GM23338 (cell line): ENCODE measurements around the gene DXO. TPM values are rescaled to one million over a fixed set of nuclear protein-coding genes. Genes with fewer than 3 reads are reported as not detected.

Experiments used
- ATAC-seq: fragments of 200-7000 bp; cut with Tn5 transposase; 3 replicates; pipeline ENCODE4 v1.9.1; 2020
- DNase-seq: peaks from one replicate; pipeline ENCODE4 v3.0.0-alpha.2; 2015; ENCODE audit warnings: low spot score
- H2AFZ ChIP-seq: fragments of 200-600 bp; sonication (generic); 2 replicates; pipeline ENCODE4 v1.8.0; 2016; ENCODE audit warnings: antibody characterized with exemption, mild to moderate bottlenecking, moderate library complexity
- H3F3A ChIP-seq: fragments of 200-600 bp; sonication (generic); replicated peaks from 2 replicates; pipeline ENCODE4 v1.8.0; 2017; ENCODE audit warnings: antibody characterized with exemption, mixed run types, low read depth
- H3K27ac ChIP-seq: fragments of 200-600 bp; sonication (generic); 2 replicates; pipeline ENCODE4 v1.6.1; 2016; ENCODE audit warnings: low read depth
- H3K27me3 ChIP-seq: fragments of 200-600 bp; sonication (generic); 2 replicates; pipeline ENCODE4 v1.8.0; 2016; ENCODE audit warnings: mild to moderate bottlenecking, mixed run types, moderate library complexity; ENCODE audit not compliant: insufficient read depth
- H3K36me3 ChIP-seq: fragments of 200-600 bp; sonication (generic); 2 replicates; pipeline ENCODE4 v1.8.0; 2016; ENCODE audit warnings: mild to moderate bottlenecking; ENCODE audit not compliant: insufficient read depth
- H3K4me1 ChIP-seq: fragments of 200-600 bp; sonication (generic); 2 replicates; pipeline ENCODE4 v1.8.0; 2016; ENCODE audit warnings: mild to moderate bottlenecking, moderate library complexity; ENCODE audit not compliant: insufficient read depth
- H3K4me2 ChIP-seq: fragments of 200-600 bp; sonication (generic); 2 replicates; pipeline ENCODE4 v1.7.1; 2017; ENCODE audit warnings: mixed run types
- H3K4me3 ChIP-seq: fragments of 200-600 bp; sonication (generic); 2 replicates; pipeline ENCODE4 v1.6.1; 2016; ENCODE audit warnings: mixed run types
- H3K79me2 ChIP-seq: fragments of 200-600 bp; sonication (generic); replicated peaks from 2 replicates; pipeline ENCODE4 v1.8.0; 2017; ENCODE audit warnings: mild to moderate bottlenecking; ENCODE audit not compliant: insufficient read depth
- H3K9me2 ChIP-seq: fragments of 200-600 bp; sonication (generic); 2 replicates; pipeline ENCODE4 v1.8.0; 2017; ENCODE audit not compliant: insufficient read depth
- H4K20me1 ChIP-seq: fragments of 200-600 bp; sonication (generic); replicated peaks from 2 replicates; pipeline ENCODE4 v1.8.0; 2017; ENCODE audit warnings: mild to moderate bottlenecking; ENCODE audit not compliant: insufficient read depth
- H3K27ac Mint-ChIP-seq: 2 replicates; pipeline ENCODE4 v1.8.0; 2020; ENCODE audit warnings: inconsistent platforms, mild to moderate bottlenecking, moderate library complexity, mixed read lengths
- H3K27me3 Mint-ChIP-seq: 3 replicates; pipeline ENCODE4 v1.8.0; 2022; ENCODE audit warnings: low read depth, mild to moderate bottlenecking, moderate library complexity, mixed read lengths, inconsistent platforms; ENCODE audit not compliant: insufficient read depth, poor library complexity
- H3K36me3 Mint-ChIP-seq: 3 replicates; pipeline ENCODE4 v1.8.0; 2021; ENCODE audit warnings: low read depth, mild to moderate bottlenecking, inconsistent platforms, moderate library complexity, mixed read lengths
- H3K4me1 Mint-ChIP-seq: 3 replicates; pipeline ENCODE4 v1.8.0; 2020; ENCODE audit warnings: mild to moderate bottlenecking, inconsistent platforms, mixed read lengths
- H3K4me3 Mint-ChIP-seq: 3 replicates; pipeline ENCODE4 v1.8.0; 2021; ENCODE audit warnings: moderate library complexity, mild to moderate bottlenecking, inconsistent platforms, mixed read lengths
- H3K9me3 Mint-ChIP-seq: 3 replicates; pipeline ENCODE4 v1.8.0; 2020; ENCODE audit warnings: moderate library complexity, mild to moderate bottlenecking, inconsistent platforms, mixed read lengths
- CREB1 ChIP-seq: fragments of 250-450 bp; sonication (Bioruptor Pico); IDR thresholded peaks from 2 replicates; pipeline ENCODE4 v1.5.0; 2020; ENCODE audit warnings: low read depth, mild to moderate bottlenecking, moderate library complexity
- EZH2 ChIP-seq: fragments of 200-600 bp; sonication (generic); IDR thresholded peaks from one replicate; pipeline ENCODE4 v1.8.0; 2017; ENCODE audit warnings: antibody characterized with exemption, mild to moderate bottlenecking, low read depth; ENCODE audit not compliant: unreplicated experiment
- POLR2AphosphoS5 ChIP-seq: IDR thresholded peaks from 2 replicates; pipeline ENCODE4 v1.6.1; 2016; ENCODE audit warnings: antibody characterized with exemption, low read depth
- REST ChIP-seq: IDR thresholded peaks from one replicate; pipeline ENCODE4 v1.6.1; 2018; ENCODE audit warnings: antibody characterized with exemption; ENCODE audit not compliant: unreplicated experiment
- STAT1 ChIP-seq: IDR thresholded peaks from one replicate; pipeline ENCODE4 v1.6.1; 2016; ENCODE audit warnings: antibody characterized with exemption; ENCODE audit not compliant: unreplicated experiment
- ZNF462 ChIP-seq: fragments of 250-450 bp; sonication (Bioruptor Pico); IDR thresholded peaks from 2 replicates; pipeline ENCODE4 v1.5.0; 2020; ENCODE audit warnings: mild to moderate bottlenecking, moderate library complexity
- polyA plus RNA-seq: library from polyadenylated mRNA; unstranded; fragments of >200 nt; fragmentation: Nextera tagmentation; extraction: Ambion mirVana; gene quantifications from 2 replicates; pipeline ENCODE4 v1.2.1, GENCODE V29; 2016
- total RNA-seq: library from RNA; depleted of rRNA; stranded (reverse); fragments of >200 nt; shearing (Covaris generic); gene quantifications from 2 replicates; pipeline ENCODE4 v1.2.3, GENCODE V29; 2014
- TF ChIP-seq, protein P1 (sequence below), 2 experiments: fragments of 200-600 bp in 1 of 2; sonication (generic) in 1 of 2; conservative IDR thresholded peaks; 2 replicates each; pipeline versions ENCODE4 v1.5.1 to v1.6.1; 2016 to 2017; ENCODE audit warnings: antibody characterized with exemption in 2 of 2, low read depth in 2 of 2, mild to moderate bottlenecking in 2 of 2, moderate library complexity in 1 of 2
- TF ChIP-seq, protein P2 (sequence below): IDR thresholded peaks from 2 replicates; pipeline ENCODE4 v1.6.1; 2016; ENCODE audit warnings: antibody characterized with exemption

DXO gene
- total and polyA plus RNA-seq, 2 experiments from 2014 or later: 15.6 to 19.7 TPM

DNA sequence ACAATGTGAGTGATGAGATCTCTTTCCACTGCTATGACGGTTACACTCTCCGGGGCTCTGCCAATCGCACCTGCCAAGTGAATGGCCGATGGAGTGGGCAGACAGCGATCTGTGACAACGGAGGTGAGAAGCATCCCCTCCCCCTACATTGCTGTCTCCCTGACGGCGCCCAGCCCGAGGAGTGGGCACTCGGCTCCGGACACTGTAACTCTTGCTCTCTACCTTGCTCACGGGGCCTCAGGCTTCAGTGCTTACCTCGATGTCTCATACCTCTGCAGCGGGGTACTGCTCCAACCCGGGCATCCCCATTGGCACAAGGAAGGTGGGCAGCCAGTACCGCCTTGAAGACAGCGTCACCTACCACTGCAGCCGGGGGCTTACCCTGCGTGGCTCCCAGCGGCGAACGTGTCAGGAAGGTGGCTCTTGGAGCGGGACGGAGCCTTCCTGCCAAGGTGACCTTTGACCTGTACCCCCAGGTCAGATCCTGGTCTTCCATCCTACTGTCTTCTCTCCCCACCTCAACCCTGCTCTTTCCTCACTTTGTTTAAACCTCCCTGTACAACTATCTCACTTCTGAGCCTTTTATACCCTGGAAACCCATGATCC lies 24.8 kb downstream of the DXO start:
- Histone ChIP-seq H4K20me1 (no peaks in the 10 kb centered on the region), H3K9me2 (no peaks in the 10 kb centered on the region), H3K4me2 (no peak overlapping the region), H3K4me1 (no peaks in the 10 kb centered on the region), H3K27me3 (no peaks in the 10 kb centered on the region), H3F3A (no peaks in the 10 kb centered on the region), H3K79me2 (no peaks in the 10 kb centered on the region), H3K36me3 (peaks cover 6% of the 10 kb centered on the region; the same call in 1 of the 2 replicates), H2AFZ (no peak overlapping the region), H3K4me3 (no peak overlapping the region), H3K27ac (no peak overlapping the region)
- H3K27ac Mint-ChIP-seq: no peak overlapping the region
- peaks cover 3% of the 10 kb centered on the region for H3K36me3 Mint-ChIP-seq
- ATAC-seq (no peak), DNase-seq (no peak)
- no peaks in the 10 kb centered on the region; the same call in 1 of the 3 replicates for H3K4me1 Mint-ChIP-seq
- TF ChIP-seq POLR2AphosphoS5 (no peak), STAT1 (no peak), EZH2 (no peak), ZNF462 (CRISPR knock-in tag) (no peak), REST (no peak), CREB1 (CRISPR knock-in tag) (no peak)
- TF ChIP-seq, protein P1, sequence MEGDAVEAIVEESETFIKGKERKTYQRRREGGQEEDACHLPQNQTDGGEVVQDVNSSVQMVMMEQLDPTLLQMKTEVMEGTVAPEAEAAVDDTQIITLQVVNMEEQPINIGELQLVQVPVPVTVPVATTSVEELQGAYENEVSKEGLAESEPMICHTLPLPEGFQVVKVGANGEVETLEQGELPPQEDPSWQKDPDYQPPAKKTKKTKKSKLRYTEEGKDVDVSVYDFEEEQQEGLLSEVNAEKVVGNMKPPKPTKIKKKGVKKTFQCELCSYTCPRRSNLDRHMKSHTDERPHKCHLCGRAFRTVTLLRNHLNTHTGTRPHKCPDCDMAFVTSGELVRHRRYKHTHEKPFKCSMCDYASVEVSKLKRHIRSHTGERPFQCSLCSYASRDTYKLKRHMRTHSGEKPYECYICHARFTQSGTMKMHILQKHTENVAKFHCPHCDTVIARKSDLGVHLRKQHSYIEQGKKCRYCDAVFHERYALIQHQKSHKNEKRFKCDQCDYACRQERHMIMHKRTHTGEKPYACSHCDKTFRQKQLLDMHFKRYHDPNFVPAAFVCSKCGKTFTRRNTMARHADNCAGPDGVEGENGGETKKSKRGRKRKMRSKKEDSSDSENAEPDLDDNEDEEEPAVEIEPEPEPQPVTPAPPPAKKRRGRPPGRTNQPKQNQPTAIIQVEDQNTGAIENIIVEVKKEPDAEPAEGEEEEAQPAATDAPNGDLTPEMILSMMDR (conservative IDR thresholded peaks at IDR 0.05; ENCODE audit: low read depth in 2 of 2): no peak
- TF ChIP-seq, protein P2, sequence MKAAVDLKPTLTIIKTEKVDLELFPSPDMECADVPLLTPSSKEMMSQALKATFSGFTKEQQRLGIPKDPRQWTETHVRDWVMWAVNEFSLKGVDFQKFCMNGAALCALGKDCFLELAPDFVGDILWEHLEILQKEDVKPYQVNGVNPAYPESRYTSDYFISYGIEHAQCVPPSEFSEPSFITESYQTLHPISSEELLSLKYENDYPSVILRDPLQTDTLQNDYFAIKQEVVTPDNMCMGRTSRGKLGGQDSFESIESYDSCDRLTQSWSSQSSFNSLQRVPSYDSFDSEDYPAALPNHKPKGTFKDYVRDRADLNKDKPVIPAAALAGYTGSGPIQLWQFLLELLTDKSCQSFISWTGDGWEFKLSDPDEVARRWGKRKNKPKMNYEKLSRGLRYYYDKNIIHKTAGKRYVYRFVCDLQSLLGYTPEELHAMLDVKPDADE: no peak
- H3K9me3 Mint-ChIP-seq: peaks cover 3% of the 10 kb centered on the region; the same call in 1 of the 3 replicates
- peaks cover 26% of the 10 kb centered on the region for H3K27me3 Mint-ChIP-seq
- no peak overlapping the region for H3K4me3 Mint-ChIP-seq
